ENCODE data around the gene DAPP1. TPM values are rescaled to one million over a fixed set of nuclear protein-coding genes. Genes with fewer than 3 reads are reported as not detected.

Gene DAPP1
- total RNA-seq, 2 experiments from 2014 or later: 19.6 to 22.8 TPM

DNA sequence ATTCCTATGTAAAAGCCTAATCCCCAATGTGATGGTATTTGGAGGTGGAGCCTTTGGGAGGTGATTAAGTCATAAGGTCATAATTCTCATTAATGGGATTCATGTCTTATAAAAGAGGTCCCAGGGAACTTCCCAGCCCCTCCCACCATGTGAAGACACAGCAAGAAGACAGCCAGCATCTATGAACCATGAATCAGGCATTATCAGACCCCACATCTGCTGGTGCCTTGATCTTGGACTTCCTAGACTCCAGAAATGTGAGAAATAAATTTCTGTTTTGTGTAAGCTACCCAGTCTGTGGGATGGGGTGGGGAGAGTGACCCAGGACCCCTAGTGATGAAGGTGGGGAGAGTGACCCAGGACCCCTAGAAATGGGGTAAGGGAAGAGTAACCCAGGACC is 6.1 kb upstream of the DAPP1 start:
- H3K4me3 Mint-ChIP-seq: no peak overlapping the region
- peaks cover 11% of the 10 kb centered on the region for H3K4me1 Mint-ChIP-seq
- POLR2A ChIA-PET: interaction anchor here (1.5 to 2.0 kb wide), 3 partner anchors 74 to 247 kb away, joined by 4 to 11 read pairs (median 7); partner anchors contain the start of genes DNAJB14 and TRMT10A

DNA sequence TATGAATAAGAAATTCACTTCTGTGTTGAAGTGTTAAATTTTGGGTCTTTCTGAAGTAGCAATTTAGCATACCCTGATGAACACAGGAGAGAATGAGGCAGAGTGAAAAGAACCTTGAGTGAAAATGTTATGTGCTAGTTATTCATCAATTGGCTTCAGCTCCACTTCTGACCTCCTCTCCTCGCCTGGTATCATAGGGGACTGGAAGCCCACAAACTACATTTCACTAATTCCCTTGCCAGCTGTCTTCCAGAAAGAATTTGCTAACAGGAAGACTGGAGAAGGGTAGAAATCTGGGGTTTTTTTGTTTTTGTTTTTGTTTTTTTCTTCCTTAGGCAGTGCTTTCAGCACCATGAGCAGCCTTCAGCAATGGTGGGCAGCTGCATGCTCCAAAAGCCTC is 5.5 kb upstream of the DAPP1 start:
- H3K36me3 Mint-ChIP-seq: no peaks in the 10 kb centered on the region
- no peak for ATAC-seq (ENCODE audit: low read depth)
- peaks cover 17% of the 10 kb centered on the region for H3K4me1 Mint-ChIP-seq
- POLR2A ChIA-PET: interaction anchor here (1.3 to 2.0 kb wide), 5 partner anchors 74 to 248 kb away, joined by 4 to 11 read pairs (median 6); partner anchors contain the start of genes DNAJB14, H2AZ1 and TRMT10A
- peaks cover 8% of the 10 kb centered on the region for H3K27me3 Mint-ChIP-seq
- no peak for DNase-seq
- H3K9me3 Mint-ChIP-seq: no peaks in the 10 kb centered on the region
- H3K27ac Mint-ChIP-seq: no peak overlapping the region
- H3K4me3 Mint-ChIP-seq: no peak overlapping the region

More for the DNA sequence above, 6.1 kb upstream of the DAPP1 start:
- Mint-ChIP-seq H3K36me3 (no peaks in the 10 kb centered on the region), H3K27me3 (peaks cover 10% of the 10 kb centered on the region), H3K27ac (no peak overlapping the region), H3K9me3 (no peaks in the 10 kb centered on the region)
- ATAC-seq (ENCODE audit: low read depth) (no peak), DNase-seq (no peak)

DNA sequence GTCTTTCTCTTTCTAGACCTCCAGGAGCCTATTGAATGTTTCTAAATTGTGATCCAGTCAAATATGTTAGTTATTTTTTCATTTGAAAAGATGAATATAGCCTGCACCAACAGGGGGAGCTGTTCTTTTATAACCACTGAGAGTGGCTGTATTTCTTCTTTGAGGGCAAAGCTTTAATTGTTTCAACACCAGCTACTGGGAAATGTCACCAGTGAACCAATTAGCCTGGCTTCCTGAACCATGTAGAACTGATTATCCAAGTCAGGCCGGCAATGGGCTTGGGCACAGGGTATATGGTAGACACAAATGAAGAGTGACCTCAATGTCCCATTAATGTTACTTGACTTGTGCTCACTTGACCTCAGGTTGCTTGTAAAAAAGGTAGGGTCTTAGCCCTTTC is 4.8 kb upstream of the DAPP1 start:
- H3K4me3 Mint-ChIP-seq: no peak overlapping the region
- POLR2A ChIA-PET: interaction anchor here (0.7 to 2.0 kb wide), 6 partner anchors 36 to 248 kb away, joined by 3 to 11 read pairs (median 6); partner anchors contain the start of genes DNAJB14, H2AZ1 and TRMT10A
- H3K4me1 Mint-ChIP-seq: peaks cover 21% of the 10 kb centered on the region
- DNase-seq (no peak), ATAC-seq (ENCODE audit: low read depth) (no peak)
- H3K36me3 Mint-ChIP-seq: peaks cover 2% of the 10 kb centered on the region
- H3K27me3 Mint-ChIP-seq: peaks cover 8% of the 10 kb centered on the region
- no peak overlapping the region for H3K27ac Mint-ChIP-seq
- no peaks in the 10 kb centered on the region for H3K9me3 Mint-ChIP-seq

DNA sequence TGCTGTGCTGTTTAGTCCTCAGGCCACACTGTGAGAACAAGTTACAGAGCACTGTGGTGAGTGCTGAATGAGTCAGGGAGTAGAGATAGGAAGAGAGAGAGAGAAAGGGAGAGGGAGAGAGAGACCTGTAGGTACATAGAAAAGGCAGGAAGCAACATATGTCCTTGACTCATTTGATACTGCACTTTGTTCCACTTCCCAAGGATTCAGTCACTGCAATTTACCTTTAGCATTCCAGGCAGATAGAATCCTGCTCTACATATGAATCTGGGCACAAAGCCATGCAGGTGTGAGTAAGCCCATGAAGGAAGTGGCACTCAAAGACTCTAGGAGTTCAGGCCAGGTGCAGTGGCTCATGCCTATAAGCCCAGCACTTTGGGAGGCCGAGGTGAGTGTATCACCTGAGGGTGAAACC is 1.0 kb upstream of the DAPP1 start:
- Mint-ChIP-seq H3K4me1 (peaks cover 42% of the 10 kb centered on the region), H3K27ac (peak overlapping the region; percentile 97), H3K36me3 (peaks cover 9% of the 10 kb centered on the region), H3K9me3 (no peaks in the 10 kb centered on the region), H3K27me3 (no peaks in the 10 kb centered on the region), H3K4me3 (peak overlapping the region; percentile 82)
- POLR2A ChIA-PET: interaction anchor here (0.9 to 2.5 kb wide), 8 partner anchors 31 to 727 kb away, joined by 3 to 27 read pairs (median 13); partner anchors contain the start of genes ADH5, DNAJB14 and LAMTOR3
- ATAC-seq (ENCODE audit: low read depth) (no peak), DNase-seq (no peak)

DNA sequence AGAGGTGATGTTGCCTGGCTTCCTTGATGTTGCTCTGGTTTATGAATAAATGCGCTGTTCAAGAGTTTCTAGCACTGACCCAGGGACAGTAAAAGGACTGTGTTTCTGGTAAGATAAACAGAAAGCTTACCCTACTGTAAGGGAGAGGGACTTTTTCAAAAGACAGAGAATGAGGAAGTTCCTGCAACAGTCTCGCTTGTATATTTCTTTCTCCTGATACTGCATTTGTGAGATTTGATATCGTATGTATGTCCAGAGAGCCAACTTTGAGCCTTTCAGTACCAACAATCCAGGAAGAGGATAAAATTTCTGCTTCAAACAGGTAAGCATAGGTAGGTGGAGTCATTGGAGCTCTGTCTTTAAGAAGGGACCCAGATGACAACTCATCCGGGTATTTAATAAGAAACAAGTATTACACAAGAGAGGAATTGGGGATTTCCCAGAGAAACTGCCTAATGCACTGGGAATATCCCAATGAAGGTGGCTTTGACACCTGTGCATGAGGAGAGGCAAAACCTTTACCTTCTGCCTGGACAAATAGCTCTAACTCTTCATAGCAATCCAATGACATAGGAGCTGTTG is 773 bp downstream of the DAPP1 start:
- Mint-ChIP-seq H3K27me3 (no peaks in the 10 kb centered on the region), H3K27ac (peak overlapping the region; percentile 97), H3K4me1 (peaks cover 53% of the 10 kb centered on the region), H3K4me3 (peak overlapping the region; percentile 82), H3K36me3 (peaks cover 20% of the 10 kb centered on the region), H3K9me3 (no peaks in the 10 kb centered on the region)
- no peak for ATAC-seq (ENCODE audit: low read depth)
- DNase-seq: no peak
- POLR2A ChIA-PET: interaction anchor here (1.5 to 2.5 kb wide), 8 partner anchors 13 to 254 kb away, joined by 4 to 27 read pairs (median 14); partner anchors contain the start of genes DNAJB14, LAMTOR3 and TRMT10A

DNA sequence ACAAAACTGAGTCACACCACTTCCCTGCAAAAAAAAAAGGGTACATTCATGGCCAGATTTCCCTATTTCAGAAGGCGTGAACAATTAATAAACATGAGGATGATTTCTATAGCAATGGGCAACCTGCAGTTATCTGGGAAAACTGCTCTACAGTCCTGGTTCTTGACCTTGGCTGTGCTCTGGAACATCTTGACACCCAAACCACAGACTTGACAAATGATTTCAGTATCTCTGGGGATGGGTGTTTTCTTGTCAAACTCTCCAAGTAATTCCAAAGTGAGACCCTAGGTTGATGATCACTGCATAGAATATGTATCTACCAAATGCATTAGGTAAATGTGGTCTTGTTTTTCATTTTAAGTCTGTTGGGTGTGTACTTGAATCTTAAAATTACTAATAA is 2.0 kb downstream of the DAPP1 start:
- Mint-ChIP-seq H3K27ac (no peak overlapping the region), H3K36me3 (peaks cover 28% of the 10 kb centered on the region), H3K4me1 (peaks cover 55% of the 10 kb centered on the region), H3K9me3 (no peaks in the 10 kb centered on the region), H3K27me3 (no peaks in the 10 kb centered on the region), H3K4me3 (peak overlapping the region; percentile 82)
- ATAC-seq (ENCODE audit: low read depth) (no peak), DNase-seq (no peak)
- POLR2A ChIA-PET: no interaction called here

DNA sequence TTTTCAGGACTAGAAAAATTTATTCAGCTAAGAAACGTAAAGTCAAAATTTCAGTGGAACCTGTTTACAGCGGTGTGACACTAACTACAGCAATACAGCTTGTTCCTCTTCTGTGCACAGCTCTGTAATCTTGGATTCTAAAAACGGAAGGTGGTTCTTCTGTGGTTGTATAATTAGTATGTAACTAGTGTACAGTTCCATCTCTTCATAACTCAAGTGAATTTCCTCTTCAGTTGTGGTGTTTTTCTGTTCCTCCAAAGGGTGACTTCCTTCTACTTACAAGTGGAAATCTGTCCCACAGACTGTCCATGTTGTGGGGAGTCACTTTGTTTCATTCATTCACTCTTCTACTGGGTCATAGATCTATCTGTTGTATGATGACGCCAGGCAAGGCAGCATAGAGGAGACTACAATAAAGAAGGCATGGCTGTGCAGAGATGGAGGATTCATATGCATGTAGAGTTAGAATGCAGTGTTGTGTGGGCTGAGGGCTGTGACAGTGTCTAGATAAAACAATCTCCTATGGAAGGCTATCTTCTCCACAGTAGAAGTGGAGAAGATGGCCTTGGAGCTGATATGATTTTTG is 5.4 kb downstream of the DAPP1 start:
- POLR2A ChIA-PET: interaction anchor here (0.7 to 0.8 kb wide), 2 partner anchors 25 to 124 kb away, joined by 3 read pairs; partner anchors contain the start of gene DNAJB14
- H3K4me1 Mint-ChIP-seq: peaks cover 55% of the 10 kb centered on the region
- no peaks in the 10 kb centered on the region for H3K9me3 Mint-ChIP-seq
- no peaks in the 10 kb centered on the region for H3K27me3 Mint-ChIP-seq
- DNase-seq (no peak), ATAC-seq (ENCODE audit: low read depth) (peak; percentile 40)
- H3K4me3 Mint-ChIP-seq: peak overlapping the region; percentile 41
- H3K36me3 Mint-ChIP-seq: peaks cover 43% of the 10 kb centered on the region
- H3K27ac Mint-ChIP-seq: peak overlapping the region; percentile 72

DNA sequence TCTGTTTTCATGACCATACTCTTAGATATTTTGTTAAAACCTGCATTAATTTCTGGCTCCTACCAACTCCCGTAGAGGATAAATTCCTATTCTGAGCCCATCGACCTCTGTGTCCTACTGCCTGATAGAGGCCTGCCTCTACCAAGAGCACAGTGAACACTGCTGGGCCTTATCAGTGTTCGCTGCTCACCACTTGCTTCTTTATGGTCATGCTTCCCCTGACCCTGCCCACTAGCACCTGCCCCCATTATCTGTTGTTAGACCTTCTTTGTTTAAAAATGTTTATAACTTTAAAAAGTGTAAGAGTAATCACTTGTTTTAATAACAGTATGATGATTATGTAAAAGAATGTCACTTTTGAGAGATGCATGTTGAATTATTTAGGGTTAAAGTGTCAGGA is 6.1 kb downstream of the DAPP1 start:
- DNase-seq (no peak), ATAC-seq (ENCODE audit: low read depth) (no peak)
- Mint-ChIP-seq H3K36me3 (peaks cover 46% of the 10 kb centered on the region), H3K27me3 (no peaks in the 10 kb centered on the region), H3K27ac (no peak overlapping the region), H3K4me3 (no peak overlapping the region), H3K4me1 (peaks cover 50% of the 10 kb centered on the region), H3K9me3 (no peaks in the 10 kb centered on the region)
- POLR2A ChIA-PET: no interaction called here

DNA sequence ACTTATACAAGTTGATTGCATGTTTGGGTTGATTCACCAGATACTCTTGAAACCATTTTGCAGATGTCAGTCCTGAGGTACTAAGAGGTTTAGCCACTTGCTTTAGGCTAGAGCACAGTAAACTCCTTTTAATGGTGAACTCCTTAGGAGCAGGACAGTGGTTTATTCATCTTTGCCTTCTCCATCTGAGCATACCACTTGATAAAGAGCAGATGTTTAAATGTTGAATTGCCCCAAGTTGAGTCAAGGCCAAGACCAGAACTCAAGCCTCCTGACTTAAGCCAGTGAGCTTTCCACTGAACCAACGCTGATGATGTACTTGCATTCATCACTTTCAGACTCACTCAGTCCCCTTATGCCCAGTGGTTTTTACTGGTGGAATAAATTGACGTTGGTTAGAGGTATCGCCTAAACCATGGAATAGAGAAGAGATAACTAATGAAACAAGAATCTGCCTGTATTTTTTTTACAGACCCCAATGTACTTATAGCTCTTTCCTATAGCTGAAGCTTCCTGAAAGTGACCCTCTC is 7.5 kb downstream of the DAPP1 start:
- POLR2A ChIA-PET: no interaction called here
- no peaks in the 10 kb centered on the region for H3K27me3 Mint-ChIP-seq
- ATAC-seq (ENCODE audit: low read depth) (no peak), DNase-seq (no peak)
- H3K4me3 Mint-ChIP-seq: no peak overlapping the region
- peaks cover 46% of the 10 kb centered on the region for H3K36me3 Mint-ChIP-seq
- peaks cover 45% of the 10 kb centered on the region for H3K4me1 Mint-ChIP-seq
- H3K27ac Mint-ChIP-seq: no peak overlapping the region
- H3K9me3 Mint-ChIP-seq: no peaks in the 10 kb centered on the region

DNA sequence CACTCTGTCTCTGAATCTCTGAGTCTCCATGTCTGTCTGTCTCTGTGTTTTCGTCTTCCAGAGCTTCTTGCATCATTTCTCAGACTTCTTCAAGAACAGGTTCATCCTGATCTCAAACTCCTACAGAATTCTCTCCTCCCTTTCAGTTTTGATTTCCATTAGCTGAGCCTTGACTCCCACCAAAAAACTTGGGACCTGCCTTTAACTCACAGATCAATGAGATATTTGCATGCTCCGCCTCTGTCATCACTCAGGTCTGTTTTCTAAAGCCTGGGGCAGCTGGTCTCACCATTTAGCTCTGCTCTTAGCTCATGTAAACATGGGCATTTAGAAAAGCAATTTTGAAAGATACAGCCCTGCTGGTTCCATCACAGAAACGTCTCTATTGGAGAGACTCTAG is 8.6 kb downstream of the DAPP1 start:
- POLR2A ChIA-PET: no interaction called here
- ATAC-seq (ENCODE audit: low read depth) (no peak), DNase-seq (no peak)
- Mint-ChIP-seq H3K27me3 (no peaks in the 10 kb centered on the region), H3K36me3 (peaks cover 38% of the 10 kb centered on the region), H3K4me1 (peaks cover 35% of the 10 kb centered on the region), H3K27ac (peak overlapping the region; percentile 13), H3K4me3 (no peak overlapping the region), H3K9me3 (no peaks in the 10 kb centered on the region)

DNA sequence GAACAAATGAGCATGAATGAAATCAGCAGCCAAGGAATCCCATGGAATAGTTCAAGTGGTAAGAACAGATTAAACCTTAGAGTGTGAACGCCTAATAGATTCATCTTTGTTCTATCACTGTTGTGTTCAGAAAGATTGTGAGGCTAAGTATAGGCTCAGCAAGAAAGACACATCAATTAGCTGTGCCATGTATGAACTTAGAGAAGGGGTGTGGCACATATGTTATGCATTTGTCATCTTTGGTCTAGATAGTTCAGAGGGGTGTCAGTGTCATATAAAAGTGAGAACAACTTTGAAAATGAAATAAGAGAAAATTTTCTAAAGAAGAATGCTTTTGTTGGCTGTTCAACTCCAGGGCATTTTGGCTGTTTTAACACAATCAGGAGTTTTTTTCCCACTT is 9.4 kb downstream of the DAPP1 start:
- POLR2A ChIA-PET: no interaction called here
- no peak for ATAC-seq (ENCODE audit: low read depth)
- Mint-ChIP-seq H3K27me3 (no peaks in the 10 kb centered on the region), H3K9me3 (no peaks in the 10 kb centered on the region), H3K36me3 (peaks cover 41% of the 10 kb centered on the region), H3K4me1 (peaks cover 37% of the 10 kb centered on the region), H3K4me3 (no peak overlapping the region), H3K27ac (no peak overlapping the region)
- no peak for DNase-seq

DNA sequence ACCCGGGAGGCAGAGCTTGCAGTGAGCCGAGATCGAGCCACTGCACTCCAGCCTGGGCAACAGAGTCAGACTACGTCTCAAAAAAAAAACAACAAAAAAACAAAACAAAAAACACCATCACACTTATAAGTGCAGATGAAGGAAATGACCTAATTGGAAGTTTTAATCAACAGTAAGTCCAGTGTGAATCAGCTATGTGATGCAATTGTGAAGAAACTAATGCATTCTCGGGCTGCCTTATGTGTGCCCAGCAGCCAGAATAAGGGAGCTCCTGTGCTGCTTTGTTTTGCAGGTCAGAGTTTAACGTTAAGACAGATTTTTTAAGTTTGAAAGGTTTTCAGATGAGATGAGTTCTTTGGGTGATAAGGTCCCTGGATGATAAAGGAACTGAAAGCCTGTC is 10.8 kb downstream of the DAPP1 start:
- peaks cover 37% of the 10 kb centered on the region for H3K36me3 Mint-ChIP-seq
- H3K4me3 Mint-ChIP-seq: no peak overlapping the region
- H3K27ac Mint-ChIP-seq: no peak overlapping the region
- peaks cover 28% of the 10 kb centered on the region for H3K4me1 Mint-ChIP-seq
- POLR2A ChIA-PET: no interaction called here
- no peak for ATAC-seq (ENCODE audit: low read depth)
- H3K27me3 Mint-ChIP-seq: no peaks in the 10 kb centered on the region
- DNase-seq: no peak
- no peaks in the 10 kb centered on the region for H3K9me3 Mint-ChIP-seq

DNA sequence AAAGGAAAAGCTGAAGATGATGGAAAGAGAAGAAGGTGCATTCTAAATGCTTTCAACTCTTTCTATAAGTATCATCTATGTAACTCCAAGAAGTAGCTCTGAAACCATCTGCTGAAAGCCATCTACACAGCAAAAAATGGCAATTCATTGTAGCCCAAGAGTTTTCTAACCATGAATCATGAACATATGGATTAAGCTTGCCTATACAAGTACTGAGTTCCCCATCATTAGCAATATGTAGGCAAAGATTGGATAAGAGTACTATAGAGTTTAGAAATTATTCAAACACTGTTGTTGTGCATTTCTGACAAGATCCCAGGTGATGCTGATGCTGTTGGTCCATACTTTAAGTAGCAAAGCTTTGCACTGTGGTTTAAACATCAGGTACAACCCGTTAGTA is 11.2 kb downstream of the DAPP1 start:
- no peak for ATAC-seq (ENCODE audit: low read depth)
- H3K27me3 Mint-ChIP-seq: no peaks in the 10 kb centered on the region
- POLR2A ChIA-PET: no interaction called here
- no peak overlapping the region for H3K27ac Mint-ChIP-seq
- H3K4me3 Mint-ChIP-seq: no peak overlapping the region
- peaks cover 33% of the 10 kb centered on the region for H3K36me3 Mint-ChIP-seq
- H3K9me3 Mint-ChIP-seq: no peaks in the 10 kb centered on the region
- DNase-seq: no peak
- H3K4me1 Mint-ChIP-seq: peaks cover 28% of the 10 kb centered on the region

DNA sequence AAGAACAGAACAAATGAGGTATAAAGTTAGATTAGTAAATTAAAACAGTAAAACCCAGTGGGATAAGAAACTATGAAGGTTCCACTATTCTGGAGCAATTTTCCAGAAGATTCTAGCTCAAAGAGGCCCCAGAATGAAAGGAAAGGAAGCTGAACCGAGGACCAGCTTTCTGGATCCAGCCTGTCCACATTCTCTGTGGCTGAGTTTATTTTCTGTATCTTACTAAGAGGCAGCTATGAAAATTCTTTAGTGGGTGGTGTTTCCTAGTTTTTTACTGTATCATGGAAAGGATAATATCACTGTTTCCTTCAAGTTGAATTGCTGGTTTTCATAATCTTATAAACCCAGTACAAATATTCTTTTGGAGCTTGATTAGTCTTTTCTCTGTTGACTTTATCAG is 11.8 kb downstream of the DAPP1 start:
- H3K4me1 Mint-ChIP-seq: peaks cover 27% of the 10 kb centered on the region
- no peaks in the 10 kb centered on the region for H3K27me3 Mint-ChIP-seq
- ATAC-seq (ENCODE audit: low read depth) (no peak), DNase-seq (no peak)
- no peaks in the 10 kb centered on the region for H3K9me3 Mint-ChIP-seq
- POLR2A ChIA-PET: no interaction called here
- H3K36me3 Mint-ChIP-seq: peaks cover 31% of the 10 kb centered on the region
- H3K4me3 Mint-ChIP-seq: no peak overlapping the region
- no peak overlapping the region for H3K27ac Mint-ChIP-seq

All from activated naive CD8-positive, alpha-beta T cell treated with anti-CD3 and anti-CD28 coated beads, Interleukin-2, amount 10 ng/mL, durations not matched to agents 7 days and 5 days (primary cell).